ENCODE measurements around the gene MID1.

Gene MID1

GRCh38 chrX:10577853-10578252, 42.5 kb downstream of the MID1 start:
- no peak for DNase-seq (ENCODE audit: low read depth, low spot score)

- no peak for DNase-seq (ENCODE audit: low read depth, low spot score)
Observed at GRCh38 chrX:10576777-10577447, 43.5 kb downstream of the MID1 start.

- no peak for DNase-seq (ENCODE audit: low read depth, low spot score)
Observed at GRCh38 chrX:10576186-10576585, 44.2 kb downstream of the MID1 start.

GRCh38 chrX:10574663-10575062, 45.7 kb downstream of the MID1 start:
- DNase-seq (ENCODE audit: low read depth, low spot score) = no peak

GRCh38 chrX:10571260-10571659, 49.1 kb downstream of the MID1 start:
- no peak for DNase-seq (ENCODE audit: low read depth, low spot score)

GRCh38 chrX:10570601-10571000, 49.8 kb downstream of the MID1 start:
- DNase-seq (ENCODE audit: low read depth, low spot score) = no peak

GRCh38 chrX:10569946-10570345, 50.4 kb downstream of the MID1 start:
- DNase-seq (ENCODE audit: low read depth, low spot score) = no peak

- no peak for DNase-seq (ENCODE audit: low read depth, low spot score)
Observed at GRCh38 chrX:10568428-10568827, 52.0 kb downstream of the MID1 start.

GRCh38 chrX:10567136-10567535, 53.2 kb downstream of the MID1 start:
- no peak for DNase-seq (ENCODE audit: low read depth, low spot score)

- no peak for DNase-seq (ENCODE audit: low read depth, low spot score)
Observed at GRCh38 chrX:10566716-10567097, 53.7 kb downstream of the MID1 start.

GRCh38 chrX:10564484-10564883, 55.9 kb downstream of the MID1 start:
- no peak for DNase-seq (ENCODE audit: low read depth, low spot score)

GRCh38 chrX:10557166-10557565, 63.2 kb downstream of the MID1 start:
- no peak for DNase-seq (ENCODE audit: low read depth, low spot score)

- no peak for DNase-seq (ENCODE audit: low read depth, low spot score)
Observed at GRCh38 chrX:10556405-10556804, 64.0 kb downstream of the MID1 start.

- DNase-seq (ENCODE audit: low read depth, low spot score) = no peak
Observed at GRCh38 chrX:10555846-10556245, 64.5 kb downstream of the MID1 start.

- no peak for DNase-seq (ENCODE audit: low read depth, low spot score)
Observed at GRCh38 chrX:10554612-10555270, 65.6 kb downstream of the MID1 start.

- no peak for DNase-seq (ENCODE audit: low read depth, low spot score)
Observed at GRCh38 chrX:10549280-10549679, 71.1 kb downstream of the MID1 start.

GRCh38 chrX:10548688-10549087, 71.7 kb downstream of the MID1 start:
- DNase-seq (ENCODE audit: low read depth, low spot score) = no peak

GRCh38 chrX:10545882-10546281, 74.5 kb downstream of the MID1 start:
- DNase-seq (ENCODE audit: low read depth, low spot score) = no peak

GRCh38 chrX:10542586-10542985, 77.8 kb downstream of the MID1 start:
- DNase-seq (ENCODE audit: low read depth, low spot score) = no peak

- DNase-seq (ENCODE audit: low read depth, low spot score) = no peak
Observed at GRCh38 chrX:10538831-10539230, 81.6 kb downstream of the MID1 start.

GRCh38 chrX:10537308-10537707, 83.1 kb downstream of the MID1 start:
- no peak for DNase-seq (ENCODE audit: low read depth, low spot score)

GRCh38 chrX:10536744-10537143, 83.6 kb downstream of the MID1 start:
- DNase-seq (ENCODE audit: low read depth, low spot score) = no peak

- DNase-seq (ENCODE audit: low read depth, low spot score) = no peak
Observed at GRCh38 chrX:10534611-10535010, 85.8 kb downstream of the MID1 start.
